ENCODE data around the gene KNDC1. TPM values are rescaled to one million over a fixed set of nuclear protein-coding genes. Genes with fewer than 3 reads are reported as not detected.
"Not testable (repeated sequence)": the region's sequence is repeated elsewhere in the genome, so short reads cannot be mapped to it uniquely, and the experiment has no call there.

The KNDC1 gene
- total RNA-seq, 1 donor: 5.6 TPM

DNA sequence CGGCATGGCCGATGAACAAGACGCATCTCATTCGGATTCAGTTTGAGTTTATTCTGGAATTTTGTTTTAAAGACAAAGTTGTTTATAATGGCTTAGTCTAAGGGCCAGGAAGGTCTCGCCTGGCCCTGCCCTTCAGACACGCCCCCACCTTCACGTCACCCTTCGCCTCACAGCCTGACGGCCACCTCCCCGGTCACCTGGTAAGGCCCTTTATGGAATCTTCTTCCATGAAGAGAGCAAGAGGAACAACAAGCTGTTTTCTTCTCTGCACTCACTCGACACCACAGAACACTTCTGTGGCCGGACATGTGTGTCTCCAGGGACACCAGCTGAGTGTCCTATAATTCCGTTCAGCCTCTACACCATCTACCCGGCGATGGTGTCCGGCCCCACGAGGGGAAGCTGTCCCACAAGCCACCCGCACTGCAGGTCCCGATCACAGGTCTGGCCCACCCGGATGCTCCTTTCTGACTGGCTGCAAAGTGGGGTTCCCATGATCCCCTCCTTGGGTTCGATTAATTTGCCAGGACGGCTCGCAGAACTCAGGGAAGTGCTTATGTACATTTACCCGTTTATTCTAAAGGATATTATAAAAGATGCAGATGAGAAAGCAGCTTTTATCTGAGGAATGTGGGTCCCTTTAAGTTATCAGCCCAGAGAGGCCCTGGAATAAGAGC, 17.4 kb upstream of the KNDC1 start:
- no peak overlapping the region for H3K4me3 ChIP-seq (ENCODE audit: low read depth, low read length)
- no peak for DNase-seq (ENCODE audit: low read depth)
- TF ChIP-seq, protein P1, sequence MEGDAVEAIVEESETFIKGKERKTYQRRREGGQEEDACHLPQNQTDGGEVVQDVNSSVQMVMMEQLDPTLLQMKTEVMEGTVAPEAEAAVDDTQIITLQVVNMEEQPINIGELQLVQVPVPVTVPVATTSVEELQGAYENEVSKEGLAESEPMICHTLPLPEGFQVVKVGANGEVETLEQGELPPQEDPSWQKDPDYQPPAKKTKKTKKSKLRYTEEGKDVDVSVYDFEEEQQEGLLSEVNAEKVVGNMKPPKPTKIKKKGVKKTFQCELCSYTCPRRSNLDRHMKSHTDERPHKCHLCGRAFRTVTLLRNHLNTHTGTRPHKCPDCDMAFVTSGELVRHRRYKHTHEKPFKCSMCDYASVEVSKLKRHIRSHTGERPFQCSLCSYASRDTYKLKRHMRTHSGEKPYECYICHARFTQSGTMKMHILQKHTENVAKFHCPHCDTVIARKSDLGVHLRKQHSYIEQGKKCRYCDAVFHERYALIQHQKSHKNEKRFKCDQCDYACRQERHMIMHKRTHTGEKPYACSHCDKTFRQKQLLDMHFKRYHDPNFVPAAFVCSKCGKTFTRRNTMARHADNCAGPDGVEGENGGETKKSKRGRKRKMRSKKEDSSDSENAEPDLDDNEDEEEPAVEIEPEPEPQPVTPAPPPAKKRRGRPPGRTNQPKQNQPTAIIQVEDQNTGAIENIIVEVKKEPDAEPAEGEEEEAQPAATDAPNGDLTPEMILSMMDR (IDR thresholded peaks at IDR 0.05; ENCODE audit: insufficient read depth, low read depth, low read length): no peak

DNA sequence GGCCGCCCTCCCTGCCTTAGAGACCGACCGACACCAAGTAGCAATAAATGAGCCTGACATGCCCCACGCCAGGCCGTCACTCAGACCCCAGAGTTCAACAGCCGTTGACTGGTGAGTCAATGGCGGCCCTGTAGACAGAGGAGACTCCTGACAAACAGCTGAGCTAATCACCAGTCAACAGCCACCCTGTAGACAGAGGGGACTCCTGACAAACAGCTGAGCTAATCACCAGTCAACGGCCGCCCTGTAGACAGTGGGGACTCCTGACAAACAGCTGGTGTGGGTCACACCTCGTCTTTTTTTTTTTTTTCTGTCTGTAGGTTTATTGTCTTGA, 16.9 kb upstream of the KNDC1 start:
- no peak for DNase-seq (ENCODE audit: low read depth)
- TF ChIP-seq, protein P1 (IDR thresholded peaks at IDR 0.05; ENCODE audit: insufficient read depth, low read depth, low read length): no peak

DNA sequence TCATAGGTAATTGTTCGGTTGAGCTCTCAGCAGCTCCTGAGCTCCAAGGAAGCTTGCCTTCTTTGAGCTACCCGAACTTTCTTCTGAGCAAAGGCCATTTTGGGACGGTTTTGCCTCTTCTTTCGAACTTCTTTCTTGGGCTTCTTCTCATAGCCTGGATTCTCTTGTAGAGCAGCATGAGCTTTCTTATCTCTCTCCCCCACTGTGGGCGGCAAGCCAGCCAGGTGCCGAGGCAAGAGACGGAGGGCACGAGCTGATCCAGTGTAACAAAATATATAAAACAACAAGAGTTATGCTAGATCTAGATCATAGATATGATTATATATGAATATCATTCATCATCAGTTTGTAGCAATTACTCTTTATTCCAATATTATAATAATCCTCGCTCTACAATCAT, 16.5 kb upstream of the KNDC1 start:
- H3K4me3 ChIP-seq (ENCODE audit: low read depth, low read length): no peak overlapping the region
- DNase-seq (ENCODE audit: low read depth): no peak
- TF ChIP-seq, protein P1 (IDR thresholded peaks at IDR 0.05; ENCODE audit: insufficient read depth, low read depth, low read length): no peak

More for the DNA sequence above, 16.9 kb upstream of the KNDC1 start:
- H3K4me3 ChIP-seq (ENCODE audit: low read depth, low read length): no peak overlapping the region

DNA sequence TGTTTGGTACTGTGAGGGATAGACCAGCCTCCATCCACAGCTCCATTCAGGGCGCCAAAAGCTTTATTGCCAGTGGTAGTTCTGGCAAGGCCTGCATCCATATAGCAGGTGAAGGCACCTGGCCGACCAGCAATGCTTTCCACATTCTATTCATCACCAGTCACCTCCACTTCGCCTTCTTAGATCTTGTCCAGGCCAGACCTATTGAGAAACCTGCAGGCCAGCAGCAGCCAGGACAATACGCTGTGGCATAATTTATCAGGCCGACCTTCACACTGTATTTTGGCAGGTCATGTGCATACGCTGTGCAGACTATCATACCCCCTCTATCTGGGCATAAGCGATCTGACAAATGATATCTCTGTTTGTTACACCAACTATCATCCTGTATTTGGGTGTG, 15.2 kb upstream of the KNDC1 start:
- TF ChIP-seq, protein P1 (IDR thresholded peaks at IDR 0.05; ENCODE audit: insufficient read depth, low read depth, low read length): no peak
- DNase-seq (ENCODE audit: low read depth): no peak

DNA sequence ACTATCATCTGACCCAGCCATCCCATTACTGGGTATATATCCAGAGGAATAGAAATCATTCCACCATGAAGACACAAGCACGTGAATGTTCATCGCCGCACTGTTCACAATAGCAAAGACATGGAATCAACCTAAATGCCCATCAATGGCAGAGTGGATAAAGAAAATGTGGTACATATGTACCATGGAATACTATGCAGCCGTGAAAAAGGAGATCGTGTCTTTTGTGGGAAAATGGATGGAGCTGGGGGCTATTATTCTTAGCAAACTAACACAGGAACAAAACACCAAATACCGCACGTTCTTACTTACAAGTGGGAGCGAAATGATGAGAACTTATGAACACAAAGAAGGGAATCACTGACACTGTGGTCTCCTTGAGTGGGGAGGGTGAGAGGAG, 9.8 kb upstream of the KNDC1 start:
- no peak overlapping the region for H3K4me3 ChIP-seq (ENCODE audit: low read depth, low read length)
- TF ChIP-seq, protein P1 (IDR thresholded peaks at IDR 0.05; ENCODE audit: insufficient read depth, low read depth, low read length): no peak
- DNase-seq (ENCODE audit: low read depth): no peak

More for the DNA sequence above, 15.2 kb upstream of the KNDC1 start:
- no peak overlapping the region for H3K4me3 ChIP-seq (ENCODE audit: low read depth, low read length)

DNA sequence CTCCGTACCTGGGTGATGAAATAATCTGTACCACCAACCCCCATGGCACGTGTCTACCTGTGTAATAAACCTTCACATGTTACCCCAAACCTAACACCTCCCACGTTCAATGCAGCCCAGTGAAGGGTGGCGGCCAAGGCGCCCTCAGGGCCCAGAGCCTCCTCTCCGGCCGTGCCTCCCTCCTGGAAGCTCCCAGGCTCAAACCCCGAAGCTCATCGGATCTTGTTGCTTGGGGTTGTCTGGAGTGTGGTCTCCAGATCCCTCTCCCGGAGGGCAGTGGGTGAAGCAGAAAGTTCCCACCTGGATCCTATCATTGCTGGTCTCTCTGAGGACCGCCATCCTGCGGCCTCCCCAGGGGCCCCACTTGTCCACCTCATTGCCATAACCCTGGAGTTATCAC, 9.4 kb upstream of the KNDC1 start:
- H3K4me3 ChIP-seq (ENCODE audit: low read depth, low read length): no peak overlapping the region
- DNase-seq (ENCODE audit: low read depth): no peak
- TF ChIP-seq, protein P1 (IDR thresholded peaks at IDR 0.05; ENCODE audit: insufficient read depth, low read depth, low read length): no peak

DNA sequence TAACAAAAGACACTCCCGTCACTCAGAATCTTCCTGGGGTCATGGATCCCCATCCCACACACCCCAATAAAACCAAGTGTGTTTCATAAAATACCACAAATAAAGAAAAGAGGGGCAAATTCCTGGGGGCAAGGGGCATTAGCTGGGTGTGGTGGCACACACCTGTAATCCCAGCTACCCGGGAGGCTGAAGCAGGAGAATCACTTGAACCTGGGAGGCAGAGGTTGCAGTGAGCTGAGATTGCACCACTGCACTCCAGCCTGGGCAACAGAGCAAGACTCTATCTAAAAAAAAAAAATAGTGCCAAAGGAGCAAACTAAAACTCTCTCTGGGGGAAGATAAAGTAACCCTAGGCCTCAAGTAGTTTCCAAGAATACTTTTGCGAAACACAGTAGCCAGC, 8.9 kb upstream of the KNDC1 start:
- H3K4me3 ChIP-seq (ENCODE audit: low read depth, low read length); DNase-seq (ENCODE audit: low read depth): not testable (repeated sequence)
